ENCODE measurements around the gene POLR3B. TPM values are rescaled to one million over a fixed set of nuclear protein-coding genes. Genes with fewer than 3 reads are reported as not detected.

The POLR3B gene
- total and polyA plus RNA-seq, 2 of the 8 experiments (the other 6 are each of a cell fraction or from before 2014, with no cell fraction given), result 5.0 to 13.2 TPM

- H4K8ac ChIP-seq (ENCODE audit: extremely low read depth, insufficient read depth, low read length), result no peak overlapping the region
Observed at GRCh38 chr12:106519607-106520021, 162.1 kb downstream of the POLR3B start.

More at GRCh38 chr12:106519607-106520021, 162.1 kb downstream of the POLR3B start:
- H3K18ac ChIP-seq (ENCODE audit: extremely low read depth, low read length), result no peak overlapping the region
- no peak overlapping the region for H3K23ac ChIP-seq (ENCODE audit: insufficient read length)
- DNase-seq (ENCODE audit: low read depth in 1 of 2, low spot score in 2 of 2), result no peak
- FAIRE-seq, result no peak
- no peak overlapping the region for H3K4me2 ChIP-seq (ENCODE audit: insufficient read depth in 1 of 2, low read depth in 2 of 2, low read length in 2 of 2)
- H3K27ac ChIP-seq (ENCODE audit: low read depth, low read length), result no peak overlapping the region
- no peak overlapping the region for H2BK12ac ChIP-seq (ENCODE audit: low read depth, low read length)
- H2AFZ ChIP-seq (ENCODE audit: low read length), result no peak overlapping the region
- no peak overlapping the region for H4K91ac ChIP-seq (replicated peaks; ENCODE audit: insufficient read length, low read length)
- CTCF ChIA-PET (ENCODE audit: partially characterized antibody), result interaction anchor here (0.6 to 1.5 kb wide), 2 partner anchors 400 kb away, joined by 3 to 4 read pairs; no protein-coding TSS in a partner anchor
- H2AK5ac ChIP-seq (ENCODE audit: low read depth, low read length), result no peak overlapping the region
- no peak overlapping the region for H3K4me3 ChIP-seq (ENCODE audit: extremely low read depth in 1 of 4, insufficient read depth in 2 of 4, low read depth in 3 of 4, low read length in 4 of 4)
- H2BK5ac ChIP-seq (ENCODE audit: low read depth, low read length), result no peak overlapping the region
- H4K5ac ChIP-seq (ENCODE audit: insufficient read length, low read depth, low read length), result no peak overlapping the region
- H3K27me3 ChIP-seq (replicated peaks in 1 of 4; ENCODE audit: control insufficient read depth in 3 of 4, extremely low read depth in 1 of 4, insufficient read depth in 3 of 4, low read length in 3 of 4), result 0 out of 7 replicates have a peak, but pooled peaks cover 0 to 3% (median 0%) of the 10 kb centered on the region in 4 experiments
- no peaks in the 10 kb centered on the region for H3K79me1 ChIP-seq (ENCODE audit: low read depth, low read length)
- no peak overlapping the region for H2BK120ac ChIP-seq (replicated peaks; ENCODE audit: low read depth, low read length)
- H2BK15ac ChIP-seq (ENCODE audit: low read length), result no peak overlapping the region
- H3K4ac ChIP-seq (replicated peaks; ENCODE audit: insufficient read length, low read depth, low read length), result no peak overlapping the region
- WGBS, 2 experiments (ENCODE audit: extremely low coverage in 1 of 2, insufficient coverage in 1 of 2, insufficient read length in 1 of 2, insufficient replicate concordance in 2 of 2, low coverage in 1 of 2, low lambda C conversion rate in 2 of 2, missing lambda C conversion rate in 1 of 2), result 91% methylated on average over 9 of the region's 9 CpGs; no CpG with 5 or more reads in 1 of the 2 experiments
- no peaks in the 10 kb centered on the region for H3K23me2 ChIP-seq (ENCODE audit: low read depth, low read length)
- POLR2A ChIA-PET (ENCODE audit: partially characterized antibody), result no interaction called here
- TF ChIP-seq PHF8 (conservative IDR thresholded peaks at IDR 0.05; ENCODE audit: low read depth, low read length) (no peak), TCF12 (IDR thresholded peaks at IDR 0.05; ENCODE audit: low read depth, low read length) (no peak), BCL11A (IDR thresholded peaks at IDR 0.05; ENCODE audit: low read depth in 2 of 2, low read length in 2 of 2) (no peak), ATF2 (IDR thresholded peaks at IDR 0.05; ENCODE audit: low read length) (no peak), RNF2 (IDR thresholded peaks at IDR 0.05; ENCODE audit: borderline replicate concordance, low read depth, low read length, missing control alignments, poor library complexity, severe bottlenecking) (no peak), SIX5 (IDR thresholded peaks at IDR 0.05; ENCODE audit: low read depth, low read length) (no peak), MAFK (IDR thresholded peaks at IDR 0.05; ENCODE audit: low read depth, low read length) (no peak), RXRA (IDR thresholded peaks at IDR 0.05; ENCODE audit: insufficient read depth, low read depth, low read length) (no peak)
- H3K79me2 ChIP-seq (ENCODE audit: control insufficient read depth in 1 of 2, insufficient read depth in 2 of 2, low read length in 2 of 2), result no peaks in the 10 kb centered on the region
- no peaks in the 10 kb centered on the region for H3K9me3 ChIP-seq (ENCODE audit: insufficient read depth in 2 of 2, low read depth in 1 of 2, low read length in 1 of 2)
- no peaks in the 10 kb centered on the region for H3K36me3 ChIP-seq (ENCODE audit: control insufficient read depth in 2 of 4, insufficient read depth in 4 of 4, low read length in 3 of 4)
- no peak overlapping the region for H3K9ac ChIP-seq (replicated peaks in 1 of 4; ENCODE audit: extremely low read depth in 1 of 4, low read depth in 3 of 4, low read length in 3 of 4)
- no peak overlapping the region for H3K14ac ChIP-seq (ENCODE audit: insufficient read length)
- no peaks in the 10 kb centered on the region for H3K4me1 ChIP-seq (replicated peaks in 1 of 4; ENCODE audit: control insufficient read depth in 3 of 4, insufficient read depth in 4 of 4, low read length in 3 of 4)
- no peak overlapping the region for H2BK20ac ChIP-seq (ENCODE audit: low read length)
- no peaks in the 10 kb centered on the region for H4K20me1 ChIP-seq (replicated peaks in 1 of 2; ENCODE audit: control insufficient read depth in 1 of 2, insufficient read depth in 2 of 2, low read length in 2 of 2)
- no peak overlapping the region for H3K56ac ChIP-seq (replicated peaks; ENCODE audit: insufficient read length, low read depth, low read length)

All from H1 (cell line).